GM19467 (cell line): ENCODE measurements around the gene POLR3E.
A peak's percentile ranks its signal among the peaks of the same experiment; 100 is the strongest.
"Not testable (repeated sequence)": the region's sequence is repeated elsewhere in the genome, so short reads cannot be mapped to it uniquely, and the experiment has no call there.

ENCODE experiments used
- ATAC-seq: cut with Tn5 transposase; IDR thresholded peaks from one replicate; pipeline ENCODE4 v1.9.1; 2021; ENCODE audit warnings: mild to moderate bottlenecking, moderate library complexity; ENCODE audit not compliant: unreplicated experiment

Gene POLR3E

GRCh38 chr16:22330326-22330725 lies 33.1 kb downstream of the POLR3E start:
- ATAC-seq = no peak

- no peak for ATAC-seq
Measured at GRCh38 chr16:22333457-22333994, 36.3 kb downstream of the POLR3E start.

- ATAC-seq = no peak
Measured at GRCh38 chr16:22335668-22336246, 38.5 kb downstream of the POLR3E start.

GRCh38 chr16:22336581-22336980 lies 39.4 kb downstream of the POLR3E start:
- ATAC-seq = no peak

- ATAC-seq = no peak
Measured at GRCh38 chr16:22337045-22337444, 39.8 kb downstream of the POLR3E start.

- ATAC-seq = no peak
Measured at GRCh38 chr16:22337849-22338635, 40.8 kb downstream of the POLR3E start.

DNA sequence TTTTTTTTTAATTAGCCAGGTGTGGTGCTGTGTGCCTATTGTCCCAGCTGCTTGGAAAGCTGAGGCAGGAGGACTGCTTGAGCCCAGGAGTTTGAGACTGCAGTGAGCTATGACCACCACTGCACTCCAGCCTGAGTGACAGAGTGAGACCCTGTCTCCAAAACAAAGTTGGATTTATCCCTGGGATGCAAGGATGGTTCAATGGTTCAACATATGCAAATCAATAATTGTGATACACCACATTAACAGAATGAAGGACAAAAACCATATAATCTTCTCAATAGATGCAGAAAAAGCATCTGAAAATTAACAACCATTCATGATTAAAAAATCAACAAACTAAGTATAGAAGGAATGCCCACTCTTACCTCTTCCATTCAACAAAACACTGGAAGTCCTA lies 43.7 kb downstream of the POLR3E start:
- no peak for ATAC-seq

- no peak for ATAC-seq
Measured at GRCh38 chr16:22342082-22342481, 44.9 kb downstream of the POLR3E start.

- ATAC-seq = no peak
Measured at GRCh38 chr16:22346483-22346882, 49.3 kb downstream of the POLR3E start.

DNA sequence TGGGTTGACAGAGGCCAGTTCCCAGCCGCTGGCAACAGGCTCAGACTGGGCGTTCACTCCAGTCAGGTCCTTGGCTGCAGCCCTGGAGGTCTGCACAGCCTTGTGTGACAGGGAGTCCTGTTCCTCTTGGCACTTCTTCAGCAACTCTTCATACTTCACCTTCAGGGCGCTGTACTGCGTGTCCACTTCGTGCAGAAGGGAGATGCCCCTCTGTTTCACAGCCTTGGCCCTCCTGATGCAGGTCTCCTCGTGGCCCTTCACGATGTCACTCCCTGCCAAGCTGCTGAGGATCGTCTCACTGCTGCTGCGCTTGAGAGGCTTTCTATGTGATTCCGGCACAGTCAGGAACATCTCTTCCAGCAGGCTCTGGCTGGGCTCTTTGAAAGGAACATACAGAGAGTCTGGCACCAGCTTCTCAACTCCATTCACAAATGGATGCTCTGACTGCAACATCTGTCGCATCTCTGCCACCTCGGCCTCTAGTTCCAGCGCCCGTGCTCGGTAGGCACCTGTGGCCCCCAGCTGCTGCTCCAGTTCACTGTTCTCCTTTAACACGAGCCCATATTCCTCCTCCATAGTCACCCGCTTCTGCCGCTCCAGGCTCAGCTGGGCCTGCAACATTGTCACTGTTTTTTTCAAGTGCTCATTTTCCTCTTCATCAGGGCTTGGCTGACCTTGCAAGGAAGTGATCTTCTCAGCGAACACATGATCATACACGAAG lies 50.1 kb downstream of the POLR3E start:
- ATAC-seq = no peak

GRCh38 chr16:22348291-22348690 lies 51.1 kb downstream of the POLR3E start:
- ATAC-seq = no peak

DNA sequence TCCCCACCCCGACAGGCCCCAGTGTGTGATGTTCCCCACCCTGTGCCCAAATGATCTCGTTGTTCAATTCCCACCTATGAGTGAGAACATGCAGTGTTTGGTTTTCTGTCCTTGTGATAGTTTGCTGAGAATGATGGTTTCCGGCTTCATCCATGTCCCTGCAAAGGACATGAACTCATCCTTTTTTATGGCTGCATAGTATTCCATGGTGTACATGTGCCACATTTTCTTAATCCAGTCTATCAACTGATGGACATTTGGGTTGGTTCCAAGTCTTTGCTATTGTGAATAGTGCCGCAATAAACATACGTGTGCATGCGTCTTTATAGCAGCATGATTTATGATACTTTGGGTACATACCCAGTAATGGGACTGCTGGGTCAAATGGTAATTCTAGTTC lies 53.8 kb downstream of the POLR3E start:
- not testable (repeated sequence) for ATAC-seq

DNA sequence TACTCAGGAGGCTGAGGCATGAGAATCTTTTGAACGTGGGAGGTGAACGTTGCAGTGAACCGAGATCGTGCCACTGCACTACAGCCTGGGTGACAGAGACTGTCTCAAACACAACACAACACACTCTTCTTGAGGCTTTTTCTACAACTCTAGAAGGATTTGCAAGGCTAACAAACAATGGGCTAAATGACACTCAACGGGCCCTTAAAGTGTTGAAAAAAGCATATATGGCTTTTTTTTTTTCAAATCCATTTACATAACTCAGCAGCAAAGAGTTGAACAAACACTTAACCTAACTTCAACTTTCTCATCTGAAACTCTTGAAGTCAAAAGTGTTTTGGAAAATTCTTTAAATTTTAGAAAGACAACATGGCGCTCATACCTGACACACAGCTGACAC lies 54.9 kb downstream of the POLR3E start:
- no peak for ATAC-seq

DNA sequence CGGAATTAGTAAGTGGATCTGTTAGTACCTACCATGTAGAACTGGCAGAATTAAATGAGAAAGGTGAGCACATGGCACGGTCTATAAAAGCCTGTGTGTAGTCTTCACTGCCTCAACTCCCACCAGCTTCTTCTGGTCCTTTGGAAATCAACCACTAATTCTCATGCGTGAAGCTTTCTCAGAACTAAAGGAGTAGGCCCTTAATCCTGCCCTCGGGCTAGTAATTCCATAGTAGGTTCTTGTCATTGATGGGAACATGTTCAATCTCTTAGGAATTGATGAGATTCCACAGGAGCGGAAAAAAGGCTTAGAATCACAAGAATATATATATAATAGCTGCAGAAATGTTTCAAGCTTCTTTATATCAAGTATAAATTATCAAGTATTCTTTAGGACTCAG lies 55.5 kb downstream of the POLR3E start:
- ATAC-seq = no peak

DNA sequence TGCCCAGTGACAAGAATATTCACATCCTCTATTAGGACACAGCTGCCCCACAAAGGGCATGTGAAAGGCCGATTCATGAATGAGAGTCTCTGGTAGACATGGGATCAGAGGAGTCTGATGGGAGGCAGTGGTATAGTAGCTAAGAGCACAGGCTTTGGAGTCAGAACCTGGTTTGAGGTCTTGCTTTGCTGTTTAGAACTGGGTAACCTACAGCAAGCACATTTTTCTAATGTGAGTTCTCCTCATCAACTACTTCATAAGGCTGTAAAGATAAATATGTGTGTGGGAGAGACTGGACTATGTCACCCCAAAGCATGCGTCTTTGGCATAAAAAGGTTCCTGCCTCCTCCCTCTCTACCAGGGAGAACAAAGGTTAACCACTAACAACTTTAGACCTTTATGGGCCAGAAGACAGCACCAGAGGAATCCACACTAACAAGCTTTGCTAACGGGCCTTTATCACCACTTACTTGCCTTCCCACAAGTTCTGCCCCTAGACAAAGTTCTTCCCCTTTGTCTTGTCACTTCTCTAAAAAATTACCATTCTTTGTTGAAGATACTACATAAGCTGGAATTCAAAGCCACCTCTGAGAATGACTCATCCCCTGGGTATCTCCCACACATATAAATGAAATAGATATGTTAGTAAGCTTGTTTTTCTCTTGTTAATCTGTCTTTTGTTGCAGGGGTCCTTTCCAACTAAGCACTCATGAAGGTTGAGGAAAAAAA lies 56.1 kb downstream of the POLR3E start:
- no peak for ATAC-seq

GRCh38 chr16:22353933-22354541 lies 56.8 kb downstream of the POLR3E start:
- ATAC-seq = no peak

DNA sequence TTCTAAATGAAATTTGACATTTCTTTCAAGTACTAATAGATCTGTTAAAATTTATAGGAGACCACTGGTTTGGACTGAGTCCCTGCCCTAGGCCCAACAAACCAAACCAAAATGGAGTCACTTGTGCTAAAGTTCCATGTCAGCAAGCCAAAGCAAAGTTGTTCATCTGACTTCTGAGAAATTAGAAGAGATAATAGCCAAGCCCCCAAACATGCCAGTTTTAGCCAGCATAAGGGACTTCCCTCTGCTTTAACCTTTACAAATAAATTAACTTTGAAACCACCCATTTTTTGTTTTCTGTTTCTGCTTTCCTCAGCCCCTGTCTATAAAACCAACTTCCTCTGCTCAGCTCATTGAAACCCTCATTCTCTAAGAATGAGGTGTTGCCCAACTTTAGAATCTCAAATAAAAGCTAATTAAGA lies 58.3 kb downstream of the POLR3E start:
- no peak for ATAC-seq

- ATAC-seq = peak; percentile 20
Measured at GRCh38 chr16:22356930-22357634, 59.9 kb downstream of the POLR3E start.

DNA sequence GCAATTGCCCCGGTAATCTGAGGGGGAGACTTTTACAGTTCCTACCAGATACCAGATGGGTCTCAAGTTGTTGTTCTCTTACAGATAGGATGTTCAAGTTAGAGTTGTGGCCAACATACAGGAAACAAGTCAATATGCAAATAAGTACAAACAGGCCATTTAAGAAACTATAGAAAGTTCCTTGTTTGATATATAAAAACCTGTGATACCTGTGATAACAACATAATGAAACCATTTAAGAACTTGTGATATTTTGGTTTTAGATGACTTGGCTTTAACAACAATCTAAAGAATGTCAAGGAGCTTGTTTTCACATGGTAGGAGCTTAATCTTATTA lies 60.4 kb downstream of the POLR3E start:
- peak; percentile 60 for ATAC-seq

DNA sequence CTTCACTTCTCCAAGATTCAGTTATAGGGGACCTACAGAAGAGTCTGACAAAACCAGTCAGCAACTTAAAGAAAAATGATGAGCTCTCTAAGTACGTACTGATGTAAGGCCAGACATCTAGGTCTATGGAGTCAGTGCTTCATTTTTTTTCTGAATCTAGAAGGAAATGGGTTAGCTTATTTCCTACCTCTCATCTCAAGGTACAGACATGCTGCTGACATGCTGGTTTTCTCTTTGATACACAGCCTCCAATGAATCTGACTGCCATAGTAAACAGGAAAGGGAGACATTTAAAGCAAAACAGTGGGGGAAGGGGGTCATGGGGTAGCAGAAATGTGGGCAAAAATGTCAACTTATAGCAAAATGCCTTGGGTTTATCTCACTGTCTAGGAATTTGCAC lies 60.8 kb downstream of the POLR3E start:
- ATAC-seq = no peak
